ENCODE measurements around the gene EYA2. TPM values are rescaled to one million over a fixed set of nuclear protein-coding genes. Genes with fewer than 3 reads are reported as not detected.

Gene EYA2
- total RNA-seq, 1 experiment from 2014 or later: not detected

- Mint-ChIP-seq H3K4me3 (ENCODE audit: unreplicated experiment) (no peak overlapping the region), H3K36me3 (ENCODE audit: insufficient read depth, unreplicated experiment) (no peaks in the 10 kb centered on the region), H3K27me3 (ENCODE audit: insufficient read depth, unreplicated experiment) (no peaks in the 10 kb centered on the region), H3K9me3 (ENCODE audit: unreplicated experiment) (no peaks in the 10 kb centered on the region), H3K27ac (ENCODE audit: low read depth, unreplicated experiment) (peak overlapping the region; percentile 28), H3K4me1 (ENCODE audit: insufficient read depth, unreplicated experiment) (peaks cover 15% of the 10 kb centered on the region)
- BruUV-seq (replicated peaks): no TSS peak
- intact Hi-C loops (cut with micrococcal nuclease): loop anchor here (10.0 kb wide), 1 partner anchor 171 kb away; no protein-coding TSS in a partner anchor
- DNase-seq (ENCODE audit: unreplicated experiment): no peak
- CTCF ChIA-PET: interaction anchor here (0.8 to 1.0 kb wide), 2 partner anchors 15 to 60 kb away, joined by 3 read pairs; no protein-coding TSS in a partner anchor
- POLR2A ChIA-PET: interaction anchor here (0.9 to 3.0 kb wide), 6 partner anchors 16 to 171 kb away, joined by 3 to 19 read pairs (median 4); no protein-coding TSS in a partner anchor
- no peak for TF ChIP-seq CTCF (IDR thresholded peaks at IDR 0.05; ENCODE audit: unreplicated experiment)
These were observed 59.0 kb downstream of the EYA2 start for GRCh38 chr20:46953596-46953995.

- intact Hi-C loops (cut with micrococcal nuclease): loop anchor here (10.0 kb wide), 1 partner anchor 170 kb away; no protein-coding TSS in a partner anchor
- ChIA-PET CTCF (interaction anchor here (0.7 to 1.4 kb wide), 4 partner anchors 9 to 424 kb away, joined by 3 to 6 read pairs (median 4); no protein-coding TSS in a partner anchor), POLR2A (interaction anchor here (0.6 to 3.0 kb wide), 10 partner anchors 9 to 271 kb away, joined by 3 to 19 read pairs (median 4); no protein-coding TSS in a partner anchor)
- H3K4me3 Mint-ChIP-seq (ENCODE audit: unreplicated experiment): peak overlapping the region; percentile 54
- DNase-seq (ENCODE audit: unreplicated experiment): peak; percentile 85
- no peaks in the 10 kb centered on the region for H3K27me3 Mint-ChIP-seq (ENCODE audit: insufficient read depth, unreplicated experiment)
- no TSS peak for BruUV-seq (replicated peaks)
- H3K36me3 Mint-ChIP-seq (ENCODE audit: insufficient read depth, unreplicated experiment): no peaks in the 10 kb centered on the region
- H3K27ac Mint-ChIP-seq (ENCODE audit: low read depth, unreplicated experiment): peak overlapping the region; percentile 28
- peaks cover 24% of the 10 kb centered on the region for H3K4me1 Mint-ChIP-seq (ENCODE audit: insufficient read depth, unreplicated experiment)
- H3K9me3 Mint-ChIP-seq (ENCODE audit: unreplicated experiment): no peaks in the 10 kb centered on the region
- TF ChIP-seq CTCF (IDR thresholded peaks at IDR 0.05; ENCODE audit: unreplicated experiment): no peak
These were observed 59.9 kb downstream of the EYA2 start for GRCh38 chr20:46954490-46955038.

- no peak for TF ChIP-seq CTCF (IDR thresholded peaks at IDR 0.05; ENCODE audit: unreplicated experiment)
- no peaks in the 10 kb centered on the region for H3K36me3 Mint-ChIP-seq (ENCODE audit: insufficient read depth, unreplicated experiment)
- H3K9me3 Mint-ChIP-seq (ENCODE audit: unreplicated experiment): no peaks in the 10 kb centered on the region
- peak overlapping the region; percentile 28 for H3K27ac Mint-ChIP-seq (ENCODE audit: low read depth, unreplicated experiment)
- intact Hi-C loops (cut with micrococcal nuclease): loop anchor here (10.0 kb wide), 1 partner anchor 169 kb away; no protein-coding TSS in a partner anchor
- CTCF ChIA-PET: interaction anchor here (0.6 kb wide), 1 partner anchor 76 kb away, joined by 3 read pairs; no protein-coding TSS in a partner anchor
- BruUV-seq (replicated peaks): no TSS peak
- no peak for DNase-seq (ENCODE audit: unreplicated experiment)
- H3K4me3 Mint-ChIP-seq (ENCODE audit: unreplicated experiment): no peak overlapping the region
- H3K27me3 Mint-ChIP-seq (ENCODE audit: insufficient read depth, unreplicated experiment): no peaks in the 10 kb centered on the region
- POLR2A ChIA-PET: interaction anchor here (1.0 to 3.0 kb wide), 4 partner anchors 13 to 169 kb away, joined by 3 to 19 read pairs (median 4); no protein-coding TSS in a partner anchor
- peaks cover 27% of the 10 kb centered on the region for H3K4me1 Mint-ChIP-seq (ENCODE audit: insufficient read depth, unreplicated experiment)
These were observed 61.2 kb downstream of the EYA2 start for GRCh38 chr20:46955601-46956556.

Data from MCF 10A (cell line).